Lung (tissue), 12 donors: ENCODE measurements around the gene EFNA5. TPM values are rescaled to one million over a fixed set of nuclear protein-coding genes. Genes with fewer than 3 reads are reported as not detected.

ENCODE experiments used
- ATAC-seq: fragments of 200-7000 bp; cut with Tn5 transposase; one replicate; pipeline ENCODE4 v1.9.1; 2020; ENCODE audit warnings: moderate number of reproducible peaks; ENCODE audit not compliant: insufficient read depth, low FRiP score
- DNase-seq, 3 donors: peaks; one replicate each; pipeline ENCODE4 v3.0.0-alpha.2; 2013 to 2017
- H3K27ac ChIP-seq, 2 donors: one replicate each; pipeline ENCODE4 v1.5.1; 2013; ENCODE audit warnings: mild to moderate bottlenecking in 2 of 2, moderate library complexity in 2 of 2, control low read depth in 1 of 2, inconsistent platforms in 1 of 2, low read depth in 1 of 2, low read length in 1 of 2
- H3K27me3 ChIP-seq, 3 donors: one replicate each; pipeline ENCODE4 v1.5.1; 2013; ENCODE audit warnings: low read length in 2 of 3; ENCODE audit not compliant: control insufficient read depth in 3 of 3, insufficient read depth in 3 of 3
- H3K36me3 ChIP-seq, 4 donors: one replicate each; pipeline ENCODE4 v1.5.1; 2013; ENCODE audit warnings: low read length in 4 of 4, mild to moderate bottlenecking in 1 of 4, moderate library complexity in 1 of 4; ENCODE audit not compliant: control insufficient read depth in 4 of 4, insufficient read depth in 4 of 4
- H3K4me1 ChIP-seq, 5 donors: one replicate each; pipeline ENCODE4 v1.5.1; 2013; ENCODE audit warnings: low read length in 5 of 5, mild to moderate bottlenecking in 2 of 5, moderate library complexity in 1 of 5; ENCODE audit not compliant: control insufficient read depth in 5 of 5, insufficient read depth in 5 of 5
- H3K4me3 ChIP-seq: one replicate; pipeline ENCODE4 v1.5.1; 2013; ENCODE audit warnings: mild to moderate bottlenecking, control low read depth, moderate library complexity
- H3K9ac ChIP-seq, 2 donors: one replicate each; pipeline ENCODE4 v1.5.1; 2013; ENCODE audit warnings: low read length in 2 of 2, control low read depth in 1 of 2; ENCODE audit not compliant: insufficient read depth in 1 of 2
- H3K9me3 ChIP-seq, 4 donors: one replicate each; pipeline ENCODE4 v1.5.1; 2013; ENCODE audit warnings: low read length in 3 of 4, mild to moderate bottlenecking in 1 of 4, moderate library complexity in 1 of 4; ENCODE audit not compliant: control insufficient read depth in 4 of 4, insufficient read depth in 3 of 4
- WGBS, 2 donors: extraction: QIAGEN DNeasy Blood & Tissue Kit; methylation state at CpG; one replicate each; pipeline ENCODE4 v1.1.7; 2013; 5-methylcytosine and 5-hydroxymethylcytosine counted together
- polyA plus RNA-seq, 2 donors: library from polyadenylated mRNA; stranded (reverse); fragments of 200-250 nt; gene quantifications; one replicate each; pipeline ENCODE4 v1.2.1, GENCODE V29; 2013
- total RNA-seq, 2 donors: library from RNA; depleted of rRNA in 1 of 2; stranded (reverse); fragments of >200 nt in 1 of 2; gene quantifications; one replicate each; pipeline ENCODE4 v1.2.1, GENCODE V29; 2014 to 2021
- TF ChIP-seq, protein P1 (sequence below): IDR thresholded peaks from 2 replicates; pipeline ENCODE4 v1.5.1; 2012; ENCODE audit warnings: mild to moderate bottlenecking; ENCODE audit errors: control extremely low read depth, extremely low read depth
- donor health status: control.
- donor health status: control.
- donor health status: Bipolar disorder and iron deficiency.
- donor health status: healthy.
- donor health status: DM: yes; HTN: yes; CAD: no.

Gene EFNA5
- total and polyA plus RNA-seq, 4 donors = 2.1 to 18.4 (median 7.8) TPM

DNA sequence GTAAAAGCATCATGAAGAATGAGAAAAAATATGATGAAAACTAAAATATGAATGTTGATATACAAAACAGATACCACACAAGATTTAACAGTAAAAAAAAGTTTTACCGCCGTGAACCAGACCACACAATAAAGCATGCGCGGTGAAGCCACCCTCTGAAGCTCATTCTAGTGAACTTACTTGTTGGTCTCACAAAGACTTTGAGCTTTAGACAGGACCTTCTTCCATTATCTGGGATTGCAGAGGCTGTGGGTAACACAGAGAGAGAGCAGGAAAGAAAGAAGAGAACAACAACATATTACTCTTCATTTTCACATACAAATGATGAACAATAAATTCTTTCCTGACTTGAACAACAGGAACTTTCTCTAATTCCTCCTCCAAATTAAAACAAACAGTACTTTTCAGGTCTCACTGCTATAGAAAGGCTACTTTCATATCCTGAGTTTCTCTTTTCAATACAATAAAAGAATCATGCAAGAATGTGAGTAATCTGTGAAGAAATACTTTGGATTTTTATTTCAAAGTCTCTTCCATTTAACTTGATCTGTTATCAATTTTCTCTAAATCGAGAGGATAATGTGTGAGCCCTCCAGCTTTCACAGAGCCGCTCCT, 283.1 kb downstream of the EFNA5 start:
- H3K9me3 ChIP-seq = no peaks in the 10 kb centered on the region
- peaks cover 0 to 26% (median 18%) of the 10 kb centered on the region in 5 donors for H3K4me1 ChIP-seq
- peaks cover 0 to 4% (median 0%) of the 10 kb centered on the region in 4 donors for H3K36me3 ChIP-seq
- peak overlapping the region in 1 of 2 donors; percentile 56 for H3K9ac ChIP-seq
- WGBS, 2 donors = 77 to 81% methylated on average over 6 of the region's 6 CpGs
- DNase-seq = peak in 1 of 3 donors; percentile 30
- peak overlapping the region; percentile 71 to 88 for H3K27ac ChIP-seq
- H3K4me3 ChIP-seq = no peak overlapping the region
- H3K27me3 ChIP-seq = no peaks in the 10 kb centered on the region
- ATAC-seq = no peak
- TF ChIP-seq, protein P1, sequence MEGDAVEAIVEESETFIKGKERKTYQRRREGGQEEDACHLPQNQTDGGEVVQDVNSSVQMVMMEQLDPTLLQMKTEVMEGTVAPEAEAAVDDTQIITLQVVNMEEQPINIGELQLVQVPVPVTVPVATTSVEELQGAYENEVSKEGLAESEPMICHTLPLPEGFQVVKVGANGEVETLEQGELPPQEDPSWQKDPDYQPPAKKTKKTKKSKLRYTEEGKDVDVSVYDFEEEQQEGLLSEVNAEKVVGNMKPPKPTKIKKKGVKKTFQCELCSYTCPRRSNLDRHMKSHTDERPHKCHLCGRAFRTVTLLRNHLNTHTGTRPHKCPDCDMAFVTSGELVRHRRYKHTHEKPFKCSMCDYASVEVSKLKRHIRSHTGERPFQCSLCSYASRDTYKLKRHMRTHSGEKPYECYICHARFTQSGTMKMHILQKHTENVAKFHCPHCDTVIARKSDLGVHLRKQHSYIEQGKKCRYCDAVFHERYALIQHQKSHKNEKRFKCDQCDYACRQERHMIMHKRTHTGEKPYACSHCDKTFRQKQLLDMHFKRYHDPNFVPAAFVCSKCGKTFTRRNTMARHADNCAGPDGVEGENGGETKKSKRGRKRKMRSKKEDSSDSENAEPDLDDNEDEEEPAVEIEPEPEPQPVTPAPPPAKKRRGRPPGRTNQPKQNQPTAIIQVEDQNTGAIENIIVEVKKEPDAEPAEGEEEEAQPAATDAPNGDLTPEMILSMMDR = no peak

DNA sequence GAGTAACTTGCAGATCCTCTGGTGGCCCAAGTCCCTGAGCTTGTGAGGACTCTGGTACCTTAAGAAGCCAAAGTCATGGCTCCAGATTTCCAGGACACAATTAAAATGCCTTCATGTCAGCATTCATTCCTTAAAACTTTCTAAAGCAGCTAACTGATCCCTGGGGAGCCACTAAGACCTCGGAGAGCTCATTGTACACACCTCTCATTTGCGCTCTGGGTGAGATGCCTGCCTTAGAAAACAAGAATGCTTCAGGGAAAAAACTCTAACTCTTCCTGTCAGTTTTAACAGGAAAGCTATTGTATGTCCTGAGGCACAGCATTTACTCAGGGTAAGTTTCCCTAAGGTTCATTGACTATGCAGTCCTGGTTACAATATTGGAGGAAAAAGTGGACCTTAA, 285.0 kb downstream of the EFNA5 start:
- DNase-seq = no peak
- no peak overlapping the region for H3K4me3 ChIP-seq
- peaks cover 0 to 4% (median 1%) of the 10 kb centered on the region in 4 donors for H3K36me3 ChIP-seq
- H3K9me3 ChIP-seq = no peaks in the 10 kb centered on the region
- TF ChIP-seq, protein P1 = no peak
- no peak overlapping the region for H3K9ac ChIP-seq
- no peaks in the 10 kb centered on the region for H3K27me3 ChIP-seq
- WGBS, 2 donors = 96 to 99% methylated on average over 2 of the region's 2 CpGs
- H3K27ac ChIP-seq = no peak overlapping the region
- peaks cover 0 to 26% (median 18%) of the 10 kb centered on the region in 5 donors for H3K4me1 ChIP-seq
- no peak for ATAC-seq

DNA sequence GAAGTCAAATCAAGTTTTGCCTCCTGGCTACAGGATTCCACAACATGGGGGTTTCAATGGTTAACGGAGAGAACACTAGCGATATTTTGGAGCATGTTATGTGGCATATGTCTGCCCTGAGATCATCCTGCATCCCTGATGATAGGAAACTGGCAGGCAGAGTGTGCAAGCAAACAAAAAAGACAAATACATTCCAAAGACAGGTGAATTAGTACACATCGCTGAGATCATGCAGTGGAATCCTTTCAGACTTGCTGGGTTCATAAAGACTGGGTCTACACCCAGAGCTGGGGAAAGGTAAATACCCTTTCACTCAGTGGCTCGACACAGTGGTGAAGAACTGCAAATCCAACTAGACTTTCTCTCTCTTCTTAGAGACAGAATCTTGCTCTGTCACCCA, 286.5 kb downstream of the EFNA5 start:
- ATAC-seq = no peak
- H3K27me3 ChIP-seq = no peaks in the 10 kb centered on the region
- H3K36me3 ChIP-seq = peaks cover 0 to 4% (median 1%) of the 10 kb centered on the region in 4 donors
- WGBS, 2 donors = 92 to 95% methylated on average over 4 of the region's 4 CpGs
- H3K9me3 ChIP-seq = no peaks in the 10 kb centered on the region
- no peak overlapping the region for H3K27ac ChIP-seq
- DNase-seq = no peak
- no peak overlapping the region for H3K9ac ChIP-seq
- TF ChIP-seq, protein P1 = no peak
- H3K4me1 ChIP-seq = peaks cover 0 to 21% (median 15%) of the 10 kb centered on the region in 5 donors
- no peak overlapping the region for H3K4me3 ChIP-seq
